Measurements from ENCODE around the gene RESP18.

GRCh38 chr2:219286436-219287115 is 46.0 kb downstream of the RESP18 start:
- TF ChIP-seq CTCF (IDR thresholded peaks at IDR 0.05) (no peak), POLR2A (IDR thresholded peaks at IDR 0.05; ENCODE audit: low read length) (no peak), RFX5 (IDR thresholded peaks at IDR 0.05) (no peak), CHD4 (IDR thresholded peaks at IDR 0.05; ENCODE audit: borderline replicate concordance) (no peak), MAFK (IDR thresholded peaks at IDR 0.05; ENCODE audit: partially characterized antibody) (no peak), SREBF2 (IDR thresholded peaks at IDR 0.05) (no peak), REST (IDR thresholded peaks at IDR 0.05) (no peak), HOXB5 (CRISPR knock-in tag; IDR thresholded peaks at IDR 0.05) (no peak), RAD21 (conservative IDR thresholded peaks at IDR 0.05 in 1 of 2, IDR thresholded peaks at IDR 0.05 in 1 of 2) (no peak), SMC3 (IDR thresholded peaks at IDR 0.05) (no peak), USF2 (IDR thresholded peaks at IDR 0.05) (no peak), HMGXB4 (CRISPR knock-in tag; IDR thresholded peaks at IDR 0.05; ENCODE audit: borderline replicate concordance) (no peak), ESRRA (IDR thresholded peaks at IDR 0.05; ENCODE audit: borderline replicate concordance, low read length) (no peak)

Data from A549 (cell line).